SK-N-SH (cell line): ENCODE measurements around the gene MSL3B.

ENCODE experiments used
- CTCF ChIA-PET: fragments of 300-600, 350-600 bp; formaldehyde crosslinking; extraction: SDS; loops from one replicate; lab custom pipeline; 2021; lab: Yijun Ruan, JAX
- POLR2A ChIA-PET: fragments of 350-600 bp; sonication (Branson Sonifier 250); formaldehyde crosslinking; extraction: SDS; loops from one replicate; lab custom pipeline; 2020; ENCODE audit warnings: antibody characterized with exemption, inconsistent platforms; lab: Yijun Ruan, JAX
- DNase-seq: peaks from one replicate; pipeline ENCODE4 v3.0.0; 2012
- H2AFZ ChIP-seq: fragments of 200-600 bp; sonication (generic); 2 replicates; pipeline ENCODE4 v1.8.1; 2016; ENCODE audit warnings: antibody characterized with exemption, mild to moderate bottlenecking, low read depth
- H3F3A ChIP-seq: fragments of 200-600 bp; sonication (generic); replicated peaks from 2 replicates; pipeline ENCODE3; 2016; ENCODE audit warnings: antibody characterized with exemption, mild to moderate bottlenecking; ENCODE audit not compliant: insufficient read depth
- H3K27ac ChIP-seq, 2 experiments: fragments of 200-500 bp in 1 of 2; fragments of 200-600 bp in 1 of 2; sonication (Bioruptor generic) in 1 of 2; sonication (generic), shearing (Covaris generic) in 1 of 2; 2 replicates each; pipeline versions ENCODE4 v1.5.1 to v1.6.1; 2014 to 2016; ENCODE audit warnings: low read depth in 2 of 2, inconsistent platforms in 1 of 2, low read length in 1 of 2, mild to moderate bottlenecking in 1 of 2, mixed read lengths in 1 of 2
- H3K27me3 ChIP-seq: fragments of 200-600 bp; sonication (generic), shearing (Covaris generic); 2 replicates; pipeline ENCODE4 v1.6.1; 2016; ENCODE audit warnings: mixed run types; ENCODE audit not compliant: insufficient read depth
- H3K36me3 ChIP-seq, 2 experiments: fragments of 200-500 bp in 1 of 2; fragments of 200-600 bp in 1 of 2; sonication (Bioruptor generic) in 1 of 2; sonication (generic) in 1 of 2; replicated peaks in 1 of 2; 2 replicates each; pipeline versions ENCODE3 to v1.5.1; 2014 to 2016; ENCODE audit warnings: low read length in 1 of 2, mild to moderate bottlenecking in 1 of 2; ENCODE audit not compliant: insufficient read depth in 2 of 2, control insufficient read depth in 1 of 2
- H3K4me1 ChIP-seq, 2 experiments: fragments of 200-500 bp in 1 of 2; fragments of 200-600 bp in 1 of 2; sonication (Bioruptor generic) in 1 of 2; sonication (generic), shearing (Covaris generic) in 1 of 2; 2 replicates each; pipeline versions ENCODE4 v1.5.1 to v1.6.1; 2014 to 2016; ENCODE audit warnings: low read depth in 1 of 2, low read length in 1 of 2, mixed run types in 1 of 2; ENCODE audit not compliant: insufficient read depth in 2 of 2, control insufficient read depth in 1 of 2
- H3K4me2 ChIP-seq: fragments of 200-600 bp; sonication (generic), shearing (Covaris generic); 2 replicates; pipeline ENCODE4 v1.6.1; 2017; ENCODE audit warnings: mixed run types
- H3K4me3 ChIP-seq, 2 experiments: fragments of 200-500 bp in 1 of 2; fragments of 200-600 bp in 1 of 2; sonication (Bioruptor generic) in 1 of 2; sonication (generic), shearing (Covaris generic) in 1 of 2; 2 replicates each; pipeline versions ENCODE4 v1.5.1 to v1.8.1; 2014 to 2016; ENCODE audit warnings: low read depth in 2 of 2, inconsistent platforms in 1 of 2, low read length in 1 of 2, mild to moderate bottlenecking in 1 of 2, mixed read lengths in 1 of 2, moderate library complexity in 1 of 2
- H3K79me2 ChIP-seq: fragments of 200-600 bp; sonication (generic); 2 replicates; pipeline ENCODE4 v1.8.1; 2017; ENCODE audit warnings: mild to moderate bottlenecking; ENCODE audit not compliant: insufficient read depth
- H3K9ac ChIP-seq: fragments of 200-600 bp; sonication (generic); 2 replicates; pipeline ENCODE4 v1.6.1; 2017; ENCODE audit warnings: mixed run types
- H3K9me2 ChIP-seq: fragments of 200-600 bp; sonication (generic); 2 replicates; pipeline ENCODE4 v1.6.1; 2017; ENCODE audit warnings: mixed run types
- H3K9me3 ChIP-seq: fragments of 200-600 bp; sonication (generic); 2 replicates; pipeline ENCODE4 v1.6.1; 2017; ENCODE audit warnings: mixed run types, mild to moderate bottlenecking, moderate library complexity
- H4K20me1 ChIP-seq: fragments of 200-600 bp; sonication (generic); 2 replicates; pipeline ENCODE4 v1.6.1; 2017; ENCODE audit warnings: mild to moderate bottlenecking, mixed run types; ENCODE audit not compliant: insufficient read depth
- EZH2phosphoT487 ChIP-seq: fragments of 200-600 bp; sonication (generic); IDR thresholded peaks from 2 replicates; pipeline ENCODE4 v1.6.1; 2017; ENCODE audit warnings: low read depth, mixed run types, mild to moderate bottlenecking, antibody characterized with exemption, moderate library complexity, borderline replicate concordance
- FOSL2 ChIP-seq: IDR thresholded peaks from 2 replicates; pipeline ENCODE4 v1.4.0; 2012; ENCODE audit warnings: low read depth, mild to moderate bottlenecking, moderate library complexity, borderline replicate concordance
- FOXJ3 ChIP-seq: sonication (generic); formaldehyde crosslinking; IDR thresholded peaks from 2 replicates; pipeline ENCODE4 v1.5.1; 2020; ENCODE audit warnings: mild to moderate bottlenecking, missing genetic modification reagents
- FOXM1 ChIP-seq: IDR thresholded peaks from 2 replicates; pipeline ENCODE4 v1.4.0; 2012; ENCODE audit warnings: low read depth, mild to moderate bottlenecking
- GATA2 ChIP-seq: sonication (generic); formaldehyde crosslinking; IDR thresholded peaks from 2 replicates; pipeline ENCODE4 v1.5.0; 2020; ENCODE audit warnings: mild to moderate bottlenecking, missing genetic modification reagents
- JUND ChIP-seq: IDR thresholded peaks from 2 replicates; pipeline ENCODE4 v1.4.0; 2012
- MEF2A ChIP-seq: IDR thresholded peaks from 2 replicates; pipeline ENCODE4 v1.4.0; 2012; ENCODE audit warnings: low read depth, borderline replicate concordance
- MXI1 ChIP-seq: IDR thresholded peaks from 2 replicates; pipeline ENCODE4 v1.6.1; 2012; ENCODE audit warnings: mild to moderate bottlenecking, low read depth, low read length, improper control_type of control experiment
- NFIC ChIP-seq: IDR thresholded peaks from 2 replicates; pipeline ENCODE4 v1.4.0; 2012; ENCODE audit warnings: borderline replicate concordance
- NRF1 ChIP-seq: IDR thresholded peaks from 2 replicates; pipeline ENCODE4 v1.6.1; 2012; ENCODE audit warnings: low read depth, mild to moderate bottlenecking, low read length
- PBX3 ChIP-seq: IDR thresholded peaks from 2 replicates; pipeline ENCODE4; 2012
- RAD21 ChIP-seq: IDR thresholded peaks from 2 replicates; pipeline ENCODE4 v1.6.1; 2012; ENCODE audit warnings: mild to moderate bottlenecking, low read length
- RFX5 ChIP-seq: IDR thresholded peaks from 2 replicates; pipeline ENCODE4 v1.6.1; 2012; ENCODE audit warnings: mild to moderate bottlenecking, improper control_type of control experiment, low read length
- RXRA ChIP-seq: IDR thresholded peaks from 2 replicates; pipeline ENCODE4 v1.4.0; 2012; ENCODE audit warnings: low read depth, mild to moderate bottlenecking, borderline replicate concordance
- TCF12 ChIP-seq: IDR thresholded peaks from 2 replicates; pipeline ENCODE4 v1.4.0; 2012
- WGBS: methylation state at CpG from one replicate; pipeline ENCODE4 v1.1.6; 2017; ENCODE audit warnings: low lambda C conversion rate; 5-methylcytosine and 5-hydroxymethylcytosine counted together
- TF ChIP-seq, protein P1 (sequence below): IDR thresholded peaks from 2 replicates; pipeline ENCODE4 v1.4.0; 2012; ENCODE audit warnings: low read depth, borderline replicate concordance
- TF ChIP-seq, protein P2 (sequence below): fragments of 150-350 bp; IDR thresholded peaks from 2 replicates; pipeline ENCODE4 v1.6.1; 2017; ENCODE audit warnings: antibody characterized with exemption, low read length, low read depth, borderline replicate concordance
- TF ChIP-seq, protein P3 (sequence below): IDR thresholded peaks from 2 replicates; pipeline ENCODE4 v1.4.0; 2012; ENCODE audit warnings: low read depth

The MSL3B gene

GRCh38 chr2:233832414-233832813, 35.8 kb downstream of the MSL3B start:
- no peak overlapping the region for H3K4me2 ChIP-seq
- H3K79me2 ChIP-seq: peaks cover 20% of the 10 kb centered on the region
- H2AFZ ChIP-seq: no peak overlapping the region
- TF ChIP-seq JUND (0 out of 2 replicates have a peak, but pooled peaks have one; percentile 10), FOXJ3 (CRISPR knock-in tag) (no peak), GATA2 (CRISPR knock-in tag) (no peak), FOSL2 (0 out of 2 replicates have a peak, but pooled peaks have one; percentile 6)
- H3K9ac ChIP-seq: no peak overlapping the region
- H3K36me3 ChIP-seq: peaks cover 17 to 18% of the 10 kb centered on the region in 2 experiments
- H3K9me2 ChIP-seq: no peaks in the 10 kb centered on the region
- DNase-seq: no peak
- peak overlapping the region in 1 of 2 experiments; percentile 45; a peak in 2 of 4 replicates for H3K27ac ChIP-seq
- peaks cover 4% of the 10 kb centered on the region for H3F3A ChIP-seq
- WGBS: 57% methylated on average over 9 of the region's 9 CpGs
- H3K4me1 ChIP-seq: peaks cover 0 to 5% of the 10 kb centered on the region in 2 experiments; a peak in 1 of 4 replicates
- H3K27me3 ChIP-seq: no peaks in the 10 kb centered on the region
- peaks cover 7% of the 10 kb centered on the region; the same call in 1 of the 2 replicates for H4K20me1 ChIP-seq
- CTCF ChIA-PET: interaction anchor here (0.9 to 3.0 kb wide), 11 partner anchors 8 to 561 kb away, joined by 3 to 19 read pairs (median 4); no protein-coding TSS in a partner anchor
- POLR2A ChIA-PET: no interaction called here
- H3K4me3 ChIP-seq: no peak overlapping the region
- H3K9me3 ChIP-seq: no peaks in the 10 kb centered on the region

- Histone ChIP-seq H3K4me3 (no peak overlapping the region), H3K9ac (no peak overlapping the region), H3K79me2 (peaks cover 14% of the 10 kb centered on the region), H3K9me3 (no peaks in the 10 kb centered on the region), H3K9me2 (no peaks in the 10 kb centered on the region), H3K4me2 (no peak overlapping the region), H2AFZ (no peak overlapping the region), H3K27ac (peak overlapping the region in 1 of 2 experiments; percentile 45; a peak in 1 of 4 replicates), H3K36me3 (peaks cover 16 to 17% of the 10 kb centered on the region in 2 experiments), H3K27me3 (no peaks in the 10 kb centered on the region), H3F3A (peaks cover 3% of the 10 kb centered on the region), H3K4me1 (peaks cover 0 to 5% of the 10 kb centered on the region in 2 experiments; a peak in 1 of 4 replicates), H4K20me1 (peaks cover 4% of the 10 kb centered on the region; the same call in 1 of the 2 replicates)
- no peak for DNase-seq
- ChIA-PET POLR2A (no interaction called here), CTCF (interaction anchor here (1.0 to 1.6 kb wide), 5 partner anchors 16 to 560 kb away, joined by 3 to 8 read pairs (median 4); no protein-coding TSS in a partner anchor)
- WGBS: 91% methylated on average over 3 of the region's 6 CpGs
- no peak for TF ChIP-seq GATA2 (CRISPR knock-in tag)
- no peak for TF ChIP-seq RAD21
- TF ChIP-seq RFX5: no peak
- TF ChIP-seq FOSL2: no peak
- no peak for TF ChIP-seq MXI1
- no peak for TF ChIP-seq EZH2phosphoT487
- TF ChIP-seq RXRA: no peak
- TF ChIP-seq, protein P1, sequence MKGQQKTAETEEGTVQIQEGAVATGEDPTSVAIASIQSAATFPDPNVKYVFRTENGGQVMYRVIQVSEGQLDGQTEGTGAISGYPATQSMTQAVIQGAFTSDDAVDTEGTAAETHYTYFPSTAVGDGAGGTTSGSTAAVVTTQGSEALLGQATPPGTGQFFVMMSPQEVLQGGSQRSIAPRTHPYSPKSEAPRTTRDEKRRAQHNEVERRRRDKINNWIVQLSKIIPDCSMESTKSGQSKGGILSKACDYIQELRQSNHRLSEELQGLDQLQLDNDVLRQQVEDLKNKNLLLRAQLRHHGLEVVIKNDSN: no peak
- no peak for TF ChIP-seq JUND
- no peak for TF ChIP-seq NRF1
- TF ChIP-seq NFIC: no peak
- no peak for TF ChIP-seq TCF12
- no peak for TF ChIP-seq MEF2A
- TF ChIP-seq, protein P2, sequence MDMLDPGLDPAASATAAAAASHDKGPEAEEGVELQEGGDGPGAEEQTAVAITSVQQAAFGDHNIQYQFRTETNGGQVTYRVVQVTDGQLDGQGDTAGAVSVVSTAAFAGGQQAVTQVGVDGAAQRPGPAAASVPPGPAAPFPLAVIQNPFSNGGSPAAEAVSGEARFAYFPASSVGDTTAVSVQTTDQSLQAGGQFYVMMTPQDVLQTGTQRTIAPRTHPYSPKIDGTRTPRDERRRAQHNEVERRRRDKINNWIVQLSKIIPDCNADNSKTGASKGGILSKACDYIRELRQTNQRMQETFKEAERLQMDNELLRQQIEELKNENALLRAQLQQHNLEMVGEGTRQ: no peak
- no peak for TF ChIP-seq PBX3
- TF ChIP-seq, protein P3, sequence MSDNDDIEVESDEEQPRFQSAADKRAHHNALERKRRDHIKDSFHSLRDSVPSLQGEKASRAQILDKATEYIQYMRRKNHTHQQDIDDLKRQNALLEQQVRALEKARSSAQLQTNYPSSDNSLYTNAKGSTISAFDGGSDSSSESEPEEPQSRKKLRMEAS: no peak
- no peak for TF ChIP-seq FOXM1
Observed at GRCh38 chr2:233831861-233832260, 36.3 kb downstream of the MSL3B start.
